ENCODE data around the gene MED9. TPM values are rescaled to one million over a fixed set of nuclear protein-coding genes. Genes with fewer than 3 reads are reported as not detected.

The MED9 gene
- total and polyA plus RNA-seq, 2 of the 4 experiments (the other 2 are of a cell fraction) = 6.1 to 10.1 TPM

DNA sequence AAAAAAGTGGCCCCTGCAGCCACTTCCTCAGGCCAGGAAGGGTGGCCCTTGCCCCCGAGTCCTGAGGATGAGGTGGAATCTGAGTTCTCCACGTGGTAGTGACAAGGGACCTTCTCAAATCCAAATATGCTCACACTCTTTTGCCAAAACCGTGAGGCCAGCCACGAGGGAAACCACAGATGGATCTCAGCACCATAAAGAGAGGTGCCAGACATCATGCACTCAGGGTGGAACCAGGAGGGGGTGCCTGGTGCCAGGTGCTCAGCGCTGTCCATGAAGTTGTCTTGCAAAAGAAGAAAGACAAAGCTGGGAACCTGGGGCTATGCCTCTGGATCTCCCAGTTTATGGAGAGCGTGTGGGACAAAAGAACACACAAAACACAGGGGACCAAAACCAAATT, 45.2 kb upstream of the MED9 start:
- dilution Hi-C loops (cut with HindIII; ENCODE audit: low sequenced_read_pairs, unreplicated experiment) (no loop called here), in situ Hi-C loops (cut with MboI; ENCODE audit: low sequenced_read_pairs) (no loop called here), intact Hi-C loops (cut with micrococcal nuclease) (no loop called here)
- no peak for ATAC-seq (ENCODE audit: low read depth)
- Histone ChIP-seq H3K36me3 (ENCODE audit: control insufficient read depth, insufficient read depth, low read length) (no peaks in the 10 kb centered on the region), H2BK120ac (ENCODE audit: low read depth, low read length) (no peak overlapping the region; the same call in 1 of the 2 replicates), H4K8ac (ENCODE audit: low read depth in 2 of 2, low read length in 2 of 2) (no peak overlapping the region; a peak in 1 of 4 replicates), H3K9me1 (ENCODE audit: insufficient read depth, low read length) (peaks cover 14% of the 10 kb centered on the region), H3K4ac (ENCODE audit: low read depth, low read length) (no peak overlapping the region; the same call in 1 of the 2 replicates), H3K27me3 (ENCODE audit: control insufficient read depth, insufficient read depth, low read length) (peaks cover 3% of the 10 kb centered on the region; the same call in 1 of the 2 replicates), H4K20me1 (ENCODE audit: insufficient read depth, low read length) (peaks cover 3% of the 10 kb centered on the region; the same call in 1 of the 2 replicates), H2BK5ac (ENCODE audit: low read depth, low read length, poor library complexity, severe bottlenecking) (no peak overlapping the region), H3K79me1 (ENCODE audit: low read depth in 1 of 2, low read length in 2 of 2) (no peaks in the 10 kb centered on the region), H3K4me2 (ENCODE audit: low read depth, low read length) (no peak overlapping the region), H2AK9ac (replicated peaks; ENCODE audit: low read depth, low read length, poor library complexity) (peak overlapping the region; percentile 42), H2BK20ac (ENCODE audit: low read depth, low read length) (no peak overlapping the region), H3K14ac (replicated peaks; ENCODE audit: low read depth, low read length) (no peak overlapping the region), H3K9ac (ENCODE audit: low read depth, low read length) (no peak overlapping the region), H3K56ac (ENCODE audit: extremely low read depth, insufficient read depth, low read length) (no peak overlapping the region; the same call in 1 of the 2 replicates), H3K23ac (ENCODE audit: low read depth, low read length) (no peak overlapping the region), H4K91ac (ENCODE audit: insufficient read depth, low read depth, low read length) (no peak overlapping the region), H3K4me3 (ENCODE audit: insufficient read depth, low read depth, low read length) (no peak overlapping the region), H2BK15ac (ENCODE audit: low read depth, low read length) (no peak overlapping the region), H3K9me3 (ENCODE audit: control insufficient read depth, insufficient read depth, low read length) (peaks cover 2% of the 10 kb centered on the region; the same call in 1 of the 2 replicates), H4K5ac (ENCODE audit: low read depth, low read length) (no peak overlapping the region), H3K18ac (ENCODE audit: low read depth, low read length) (no peak overlapping the region), H2AK5ac (ENCODE audit: low read depth, low read length) (no peak overlapping the region), H3K4me1 (ENCODE audit: control insufficient read depth, insufficient read depth, low read length) (peaks cover 14% of the 10 kb centered on the region), H3K27ac (ENCODE audit: insufficient read depth, low read length) (no peak overlapping the region), H2AFZ (replicated peaks; ENCODE audit: low read length, poor library complexity) (peak overlapping the region; percentile 53)
- BruUV-seq (replicated peaks) = no TSS peak
- DNase-seq = no peak
- POLR2A ChIA-PET (ENCODE audit: unreplicated experiment) = no interaction called here
- WGBS, 2 experiments (ENCODE audit: extremely low coverage in 2 of 2, insufficient read length in 1 of 2) = no CpG with 5 or more reads among the region's 6 CpGs
- CTCF ChIA-PET = no interaction called here
- TF ChIP-seq FOS (IDR thresholded peaks at IDR 0.05; ENCODE audit: low read depth, low read length) = no peak
- TF ChIP-seq NFE2L2 (IDR thresholded peaks at IDR 0.05; ENCODE audit: low read depth, low read length) = no peak
- no peak for TF ChIP-seq CEBPB (IDR thresholded peaks at IDR 0.05; ENCODE audit: low read depth, low read length)
- TF ChIP-seq MAZ (IDR thresholded peaks at IDR 0.05; ENCODE audit: borderline replicate concordance, low read depth, low read length) = no peak
